SJCRH30 (cell line): ENCODE measurements around the gene RAB4A. TPM values are rescaled to one million over a fixed set of nuclear protein-coding genes. Genes with fewer than 3 reads are reported as not detected.
"Not testable (repeated sequence)": the region's sequence is repeated elsewhere in the genome, so short reads cannot be mapped to it uniquely, and the experiment has no call there.

Experiments used
- DNase-seq, 2 experiments: peaks; one replicate each; pipeline ENCODE4 v3.0.0-alpha.2; 2015 to 2020
- H3K27ac ChIP-seq: fragments of 250-450 bp; sonication (Bioruptor Pico); 2 replicates; pipeline ENCODE4 v1.5.1; 2020; ENCODE audit warnings: mild to moderate bottlenecking, moderate library complexity
- H3K27me3 ChIP-seq: fragments of 250-450 bp; sonication (Bioruptor Pico); 2 replicates; pipeline ENCODE4 v1.5.1; 2020; ENCODE audit warnings: mild to moderate bottlenecking, moderate library complexity
- H3K36me3 ChIP-seq: fragments of 250-450 bp; sonication (Bioruptor Pico); 2 replicates; pipeline ENCODE4 v1.5.1; 2020; ENCODE audit warnings: mild to moderate bottlenecking, moderate library complexity
- H3K4me1 ChIP-seq: fragments of 250-450 bp; sonication (Bioruptor Pico); 2 replicates; pipeline ENCODE4 v1.5.1; 2020; ENCODE audit warnings: mild to moderate bottlenecking, moderate library complexity
- H3K4me3 ChIP-seq: fragments of 250-450 bp; sonication (Bioruptor Pico); 2 replicates; pipeline ENCODE4 v1.5.1; 2020; ENCODE audit warnings: mild to moderate bottlenecking, moderate library complexity
- H3K9me3 ChIP-seq: fragments of 250-450 bp; sonication (Bioruptor Pico); replicated peaks from 2 replicates; pipeline ENCODE4 v1.5.1; 2020; ENCODE audit warnings: mild to moderate bottlenecking, moderate library complexity
- total RNA-seq: library from RNA; depleted of rRNA; stranded (reverse); fragments of >200 nt; shearing (Covaris generic); gene quantifications from 2 replicates; pipeline ENCODE4 v1.2.3, GENCODE V29; 2014

Gene RAB4A
- total RNA-seq, 1 experiment from 2014 or later: 31.3 TPM

GRCh38 chr1:229310833-229311232, 39.9 kb downstream of the RAB4A start:
- Histone ChIP-seq H3K27ac (no peak overlapping the region), H3K36me3 (no peaks in the 10 kb centered on the region; the same call in 1 of the 2 replicates), H3K4me1 (no peaks in the 10 kb centered on the region), H3K27me3 (no peaks in the 10 kb centered on the region), H3K9me3 (no peaks in the 10 kb centered on the region), H3K4me3 (no peak overlapping the region)
- DNase-seq: no peak

GRCh38 chr1:229316166-229316565, 45.3 kb downstream of the RAB4A start:
- no peak for DNase-seq
- H3K4me1 ChIP-seq: no peaks in the 10 kb centered on the region
- no peaks in the 10 kb centered on the region for H3K9me3 ChIP-seq
- peaks cover 8% of the 10 kb centered on the region for H3K36me3 ChIP-seq
- no peaks in the 10 kb centered on the region for H3K27me3 ChIP-seq
- no peak overlapping the region for H3K27ac ChIP-seq
- H3K4me3 ChIP-seq: no peak overlapping the region

- H3K9me3 ChIP-seq: no peaks in the 10 kb centered on the region
- H3K4me3 ChIP-seq: no peak overlapping the region
- peak in 1 of 2 experiments; percentile 16 for DNase-seq
- H3K27ac ChIP-seq: no peak overlapping the region
- H3K27me3 ChIP-seq: no peaks in the 10 kb centered on the region
- peaks cover 17% of the 10 kb centered on the region for H3K36me3 ChIP-seq
- no peaks in the 10 kb centered on the region for H3K4me1 ChIP-seq
Observed at GRCh38 chr1:229318056-229318455, 47.1 kb downstream of the RAB4A start.

GRCh38 chr1:229319487-229319886, 48.6 kb downstream of the RAB4A start:
- H3K4me3 ChIP-seq: no peak overlapping the region
- no peaks in the 10 kb centered on the region for H3K27me3 ChIP-seq
- H3K27ac ChIP-seq: no peak overlapping the region
- H3K9me3 ChIP-seq: no peaks in the 10 kb centered on the region
- H3K36me3 ChIP-seq: peaks cover 28% of the 10 kb centered on the region
- DNase-seq: no peak
- H3K4me1 ChIP-seq: no peaks in the 10 kb centered on the region

- DNase-seq: no peak
- no peaks in the 10 kb centered on the region for H3K27me3 ChIP-seq
- H3K36me3 ChIP-seq: peaks cover 46% of the 10 kb centered on the region
- H3K4me1 ChIP-seq: no peaks in the 10 kb centered on the region
- H3K4me3 ChIP-seq: no peak overlapping the region
- no peak overlapping the region for H3K27ac ChIP-seq
- H3K9me3 ChIP-seq: no peaks in the 10 kb centered on the region
Observed at GRCh38 chr1:229323201-229323600, 52.3 kb downstream of the RAB4A start.

- no peak overlapping the region for H3K4me3 ChIP-seq
- no peak overlapping the region for H3K27ac ChIP-seq
- DNase-seq: no peak
- peaks cover 51% of the 10 kb centered on the region for H3K36me3 ChIP-seq
- no peaks in the 10 kb centered on the region for H3K9me3 ChIP-seq
- no peaks in the 10 kb centered on the region for H3K4me1 ChIP-seq
- H3K27me3 ChIP-seq: no peaks in the 10 kb centered on the region
Observed at GRCh38 chr1:229323885-229324553, 53.1 kb downstream of the RAB4A start.

GRCh38 chr1:229325401-229325800, 54.5 kb downstream of the RAB4A start:
- no peak for DNase-seq
- Histone ChIP-seq H3K27ac (no peak overlapping the region), H3K4me3 (no peak overlapping the region)

GRCh38 chr1:229325853-229326487, 55.1 kb downstream of the RAB4A start:
- H3K4me3 ChIP-seq: no peak overlapping the region
- peaks cover 45% of the 10 kb centered on the region for H3K36me3 ChIP-seq
- DNase-seq: no peak
- H3K27me3 ChIP-seq: no peaks in the 10 kb centered on the region
- no peaks in the 10 kb centered on the region for H3K4me1 ChIP-seq
- no peak overlapping the region for H3K27ac ChIP-seq
- no peaks in the 10 kb centered on the region for H3K9me3 ChIP-seq

More at GRCh38 chr1:229325401-229325800, 54.5 kb downstream of the RAB4A start:
- H3K27me3 ChIP-seq: no peaks in the 10 kb centered on the region
- H3K9me3 ChIP-seq: no peaks in the 10 kb centered on the region
- no peaks in the 10 kb centered on the region for H3K4me1 ChIP-seq
- peaks cover 45% of the 10 kb centered on the region for H3K36me3 ChIP-seq

GRCh38 chr1:229326601-229327000, 55.7 kb downstream of the RAB4A start:
- no peak for DNase-seq
- no peak overlapping the region for H3K4me3 ChIP-seq
- peaks cover 40% of the 10 kb centered on the region for H3K36me3 ChIP-seq
- no peak overlapping the region for H3K27ac ChIP-seq
- no peaks in the 10 kb centered on the region for H3K4me1 ChIP-seq
- no peaks in the 10 kb centered on the region for H3K9me3 ChIP-seq
- no peaks in the 10 kb centered on the region for H3K27me3 ChIP-seq

- DNase-seq, H3K4me3 ChIP-seq, H3K27me3 ChIP-seq, H3K4me1 ChIP-seq, H3K27ac ChIP-seq, H3K9me3 ChIP-seq: not testable (repeated sequence)
- peaks cover 44% of the 10 kb centered on the region for H3K36me3 ChIP-seq
Observed at GRCh38 chr1:229327765-229328164, 56.9 kb downstream of the RAB4A start.

GRCh38 chr1:229328598-229329362, 57.9 kb downstream of the RAB4A start:
- Histone ChIP-seq H3K36me3 (peaks cover 34% of the 10 kb centered on the region), H3K9me3 (no peaks in the 10 kb centered on the region), H3K4me3 (no peak overlapping the region), H3K4me1 (no peaks in the 10 kb centered on the region), H3K27me3 (no peaks in the 10 kb centered on the region), H3K27ac (no peak overlapping the region)
- DNase-seq: no peak

- Histone ChIP-seq H3K4me1 (no peaks in the 10 kb centered on the region), H3K36me3 (peaks cover 15% of the 10 kb centered on the region), H3K27ac (no peak overlapping the region), H3K9me3 (no peaks in the 10 kb centered on the region), H3K27me3 (no peaks in the 10 kb centered on the region), H3K4me3 (no peak overlapping the region)
- DNase-seq: no peak
Observed at GRCh38 chr1:229334269-229334668, 63.4 kb downstream of the RAB4A start.

GRCh38 chr1:229334716-229335115, 63.8 kb downstream of the RAB4A start:
- H3K4me1 ChIP-seq: no peaks in the 10 kb centered on the region
- H3K36me3 ChIP-seq: peaks cover 18% of the 10 kb centered on the region
- H3K9me3 ChIP-seq: no peaks in the 10 kb centered on the region
- H3K27me3 ChIP-seq: no peaks in the 10 kb centered on the region
- no peak overlapping the region for H3K27ac ChIP-seq
- DNase-seq: no peak
- no peak overlapping the region for H3K4me3 ChIP-seq

GRCh38 chr1:229336345-229336744, 65.4 kb downstream of the RAB4A start:
- no peak for DNase-seq
- Histone ChIP-seq H3K9me3 (no peaks in the 10 kb centered on the region), H3K4me1 (peaks cover 6% of the 10 kb centered on the region; the same call in 1 of the 2 replicates), H3K27me3 (no peaks in the 10 kb centered on the region), H3K36me3 (peaks cover 18% of the 10 kb centered on the region), H3K27ac (no peak overlapping the region), H3K4me3 (no peak overlapping the region)

GRCh38 chr1:229339086-229339485, 68.2 kb downstream of the RAB4A start:
- no peaks in the 10 kb centered on the region for H3K9me3 ChIP-seq
- H3K36me3 ChIP-seq: peaks cover 12% of the 10 kb centered on the region; the same call in 1 of the 2 replicates
- no peaks in the 10 kb centered on the region for H3K27me3 ChIP-seq
- H3K27ac ChIP-seq: no peak overlapping the region
- H3K4me3 ChIP-seq: no peak overlapping the region
- DNase-seq: no peak
- H3K4me1 ChIP-seq: peaks cover 6% of the 10 kb centered on the region; the same call in 1 of the 2 replicates
